Keratinocyte (primary cell): Measurements from ENCODE around the gene PITPNC1. TPM values are rescaled to one million over a fixed set of nuclear protein-coding genes. Genes with fewer than 3 reads are reported as not detected.
"Not testable (repeated sequence)": the region's sequence is repeated elsewhere in the genome, so short reads cannot be mapped to it uniquely, and the experiment has no call there.

Experiments used
- DNase-seq: peaks from one replicate; pipeline ENCODE4 v3.0.0-alpha.2; 2011; ENCODE audit warnings: low read depth, missing footprints, low spot score
- FAIRE-seq: peaks from 2 replicates; lab custom pipeline; 2011; peaks lifted over from hg19 to GRCh38; lab: Jason Lieb, UNC
- H2AFZ ChIP-seq: 2 replicates; pipeline ENCODE4 v1.6.0; 2012; ENCODE audit warnings: low read length, control low read depth, inconsistent platforms; ENCODE audit not compliant: control insufficient read depth
- H3K27ac ChIP-seq: 2 replicates; pipeline ENCODE4 v1.5.1; 2011; ENCODE audit warnings: low read length; ENCODE audit not compliant: control insufficient read depth, insufficient read depth
- H3K27me3 ChIP-seq: 3 replicates; pipeline ENCODE4 v1.6.0; 2011; ENCODE audit warnings: low read length; ENCODE audit not compliant: control insufficient read depth, insufficient read depth; ENCODE audit errors: extremely low read depth
- H3K36me3 ChIP-seq, 2 experiments: 2 replicates in 1 of 2; 3 replicates in 1 of 2; pipeline ENCODE4 v1.5.1; 2011; ENCODE audit warnings: low read length in 2 of 2, mild to moderate bottlenecking in 1 of 2; ENCODE audit not compliant: control insufficient read depth in 2 of 2, insufficient read depth in 2 of 2; ENCODE audit errors: extremely low read depth in 1 of 2
- H3K4me1 ChIP-seq: 3 replicates; pipeline ENCODE4 v1.5.1; 2011; ENCODE audit warnings: low read length; ENCODE audit not compliant: control insufficient read depth, insufficient read depth; ENCODE audit errors: extremely low read depth
- H3K4me2 ChIP-seq: 3 replicates; pipeline ENCODE4 v1.6.0; 2011; ENCODE audit warnings: low read depth, low read length; ENCODE audit not compliant: control insufficient read depth, insufficient read depth; ENCODE audit errors: extremely low read depth
- H3K4me3 ChIP-seq, 3 experiments: fragments of 200-600 bp in 1 of 3; sonication (generic) in 1 of 3; 2 replicates in 2 of 3; 3 replicates in 1 of 3; pipeline ENCODE4 v1.5.1; 2011 to 2016; ENCODE audit warnings: low read length in 3 of 3, mild to moderate bottlenecking in 3 of 3, control low read depth in 2 of 3, inconsistent platforms in 1 of 3, low read depth in 1 of 3, mixed read lengths in 1 of 3, mixed run types in 1 of 3, moderate library complexity in 1 of 3; ENCODE audit not compliant: control insufficient read depth in 2 of 3, insufficient read depth in 2 of 3; ENCODE audit errors: extremely low read depth in 1 of 3
- H3K79me2 ChIP-seq: 2 replicates; pipeline ENCODE4 v1.6.0; 2012; ENCODE audit warnings: low read length; ENCODE audit not compliant: control insufficient read depth, insufficient read depth
- H3K9ac ChIP-seq: 3 replicates; pipeline ENCODE4 v1.6.0; 2011; ENCODE audit warnings: low read length; ENCODE audit not compliant: control insufficient read depth, insufficient read depth; ENCODE audit errors: extremely low read depth
- H3K9me1 ChIP-seq: 3 replicates; pipeline ENCODE4 v1.6.0; 2011; ENCODE audit warnings: low read length; ENCODE audit not compliant: control insufficient read depth, insufficient read depth; ENCODE audit errors: extremely low read depth
- H3K9me3 ChIP-seq: 2 replicates; pipeline ENCODE4 v1.5.1; 2012; ENCODE audit warnings: low read depth, low read length; ENCODE audit not compliant: control insufficient read depth
- H4K20me1 ChIP-seq: 3 replicates; pipeline ENCODE4 v1.6.0; 2011; ENCODE audit warnings: low read length; ENCODE audit not compliant: control insufficient read depth, insufficient read depth; ENCODE audit errors: extremely low read depth
- EZH2 ChIP-seq: IDR thresholded peaks from one replicate; pipeline ENCODE4 v1.6.1; 2012; ENCODE audit warnings: inconsistent platforms, mild to moderate bottlenecking, low read length, moderate library complexity
- dilution Hi-C: fragments of 300-500 bp; cut with MboI; formaldehyde crosslinking; loops from one replicate; pipeline ENCODE4 v1.7.0; 2020; ENCODE audit warnings: low sequenced_read_pairs; ENCODE audit not compliant: extremely low pct_ligation_motif_present
- polyA plus RNA-seq, 5 experiments: library from polyadenylated mRNA; depleted of rRNA in 3 of 5; stranded (reverse) in 3 of 5; stranded (forward) in 1 of 5; unstranded in 1 of 5; fragments of >200 nt; gene quantifications; 1 replicate in 1 of 5; 2 replicates in 3 of 5; 3 replicates in 1 of 5; pipeline versions ENCODE4 v1.2.1 to v1.2.3, GENCODE V29; 2011 to 2012; ENCODE audit warnings: missing spikeins in 2 of 5, low read depth in 1 of 5, low replicate concordance in 1 of 5
- TF ChIP-seq, protein P1 (sequence below), 3 experiments: IDR thresholded peaks in 1 of 3; conservative IDR thresholded peaks in 1 of 3; optimal IDR thresholded peaks in 1 of 3; 2 replicates in 2 of 3; 3 replicates in 1 of 3; pipeline versions ENCODE3 to v1.5.1; 2011; ENCODE audit warnings: low read length in 3 of 3, mild to moderate bottlenecking in 3 of 3, moderate library complexity in 2 of 3, control low read depth in 1 of 3, inconsistent platforms in 1 of 3; ENCODE audit not compliant: insufficient read depth in 2 of 3; ENCODE audit errors: extremely low read depth in 1 of 3

PITPNC1 gene
- polyA plus RNA-seq, 1 donor (not counting 4 experiments of a cell fraction or from before 2014, with no cell fraction given) = 24.8 TPM

DNA sequence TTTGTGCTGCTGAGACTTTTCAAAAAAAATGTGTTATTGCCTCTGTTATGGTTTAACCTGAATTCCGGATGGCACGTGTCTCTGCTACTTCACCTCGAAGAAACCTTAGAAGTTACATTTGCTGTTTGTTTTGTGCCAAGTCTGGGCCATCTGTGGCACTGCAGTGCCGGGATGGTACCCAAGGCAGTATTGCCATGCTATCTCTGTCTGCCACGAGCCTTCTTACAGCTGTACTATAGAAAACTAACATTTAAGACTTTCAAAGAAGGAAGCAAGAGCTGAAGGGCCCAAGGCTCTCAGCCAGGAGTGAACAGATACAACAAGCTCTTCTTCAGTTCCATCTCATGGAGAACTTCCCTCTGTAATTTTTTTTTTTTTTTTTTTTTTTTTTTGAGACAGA is 267.0 kb downstream of the PITPNC1 start:
- Histone ChIP-seq H3K9ac (no peak overlapping the region), H3K79me2 (no peaks in the 10 kb centered on the region), H3K9me3 (no peaks in the 10 kb centered on the region), H3K4me1 (peaks cover 2% of the 10 kb centered on the region), H4K20me1 (no peaks in the 10 kb centered on the region), H3K4me3 (no peak overlapping the region), H3K27me3 (no peaks in the 10 kb centered on the region), H3K36me3 (peaks cover 0 to 4% of the 10 kb centered on the region in 2 experiments), H3K9me1 (no peaks in the 10 kb centered on the region), H3K27ac (no peak overlapping the region), H2AFZ (no peak overlapping the region), H3K4me2 (no peak overlapping the region)
- DNase-seq = no peak
- no peak for FAIRE-seq
- dilution Hi-C loops = no loop called here
- TF ChIP-seq, protein P1, sequence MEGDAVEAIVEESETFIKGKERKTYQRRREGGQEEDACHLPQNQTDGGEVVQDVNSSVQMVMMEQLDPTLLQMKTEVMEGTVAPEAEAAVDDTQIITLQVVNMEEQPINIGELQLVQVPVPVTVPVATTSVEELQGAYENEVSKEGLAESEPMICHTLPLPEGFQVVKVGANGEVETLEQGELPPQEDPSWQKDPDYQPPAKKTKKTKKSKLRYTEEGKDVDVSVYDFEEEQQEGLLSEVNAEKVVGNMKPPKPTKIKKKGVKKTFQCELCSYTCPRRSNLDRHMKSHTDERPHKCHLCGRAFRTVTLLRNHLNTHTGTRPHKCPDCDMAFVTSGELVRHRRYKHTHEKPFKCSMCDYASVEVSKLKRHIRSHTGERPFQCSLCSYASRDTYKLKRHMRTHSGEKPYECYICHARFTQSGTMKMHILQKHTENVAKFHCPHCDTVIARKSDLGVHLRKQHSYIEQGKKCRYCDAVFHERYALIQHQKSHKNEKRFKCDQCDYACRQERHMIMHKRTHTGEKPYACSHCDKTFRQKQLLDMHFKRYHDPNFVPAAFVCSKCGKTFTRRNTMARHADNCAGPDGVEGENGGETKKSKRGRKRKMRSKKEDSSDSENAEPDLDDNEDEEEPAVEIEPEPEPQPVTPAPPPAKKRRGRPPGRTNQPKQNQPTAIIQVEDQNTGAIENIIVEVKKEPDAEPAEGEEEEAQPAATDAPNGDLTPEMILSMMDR (optimal IDR thresholded peaks at IDR 0.05 in 1 of 3, IDR thresholded peaks at IDR 0.05 in 1 of 3, conservative IDR thresholded peaks at IDR 0.05 in 1 of 3; ENCODE audit: extremely low read depth in 1 of 3, insufficient read depth in 2 of 3, low read length in 3 of 3) = no peak
- TF ChIP-seq EZH2 = no peak

GRCh38 chr17:67645195-67645594 is 268.1 kb downstream of the PITPNC1 start:
- H3K79me2 ChIP-seq, FAIRE-seq, H3K4me3 ChIP-seq, H3K36me3 ChIP-seq, dilution Hi-C loops, DNase-seq, H3K4me1 ChIP-seq, H3K9me1 ChIP-seq, H3K4me2 ChIP-seq, H4K20me1 ChIP-seq, H2AFZ ChIP-seq, H3K27me3 ChIP-seq, H3K27ac ChIP-seq, H3K9ac ChIP-seq, H3K9me3 ChIP-seq: not testable (repeated sequence)

DNA sequence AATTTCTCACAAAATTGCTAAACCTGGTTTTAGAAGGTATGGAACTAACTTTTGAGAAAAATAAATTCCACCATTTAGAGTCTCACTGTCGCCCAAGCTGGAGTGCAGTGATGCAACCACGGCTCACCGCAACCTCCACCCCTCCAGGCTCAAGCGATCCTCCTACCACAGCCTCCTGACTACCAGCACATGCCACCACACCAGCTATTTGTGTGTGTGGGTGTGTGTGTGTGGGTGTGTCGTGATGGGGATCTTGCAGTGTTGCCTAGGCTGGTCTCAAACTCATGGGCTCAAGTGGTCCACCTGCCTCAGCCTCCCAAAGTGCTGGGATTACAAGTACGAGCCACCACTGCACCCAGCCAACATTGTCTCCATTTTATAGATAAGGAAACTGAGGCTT is 269.4 kb downstream of the PITPNC1 start:
- Histone ChIP-seq H2AFZ (no peak overlapping the region), H3K36me3 (peaks cover 0 to 4% of the 10 kb centered on the region in 2 experiments), H3K27ac (no peak overlapping the region), H3K4me2 (no peak overlapping the region), H3K4me1 (peaks cover 5% of the 10 kb centered on the region), H3K9ac (no peak overlapping the region), H3K9me1 (no peaks in the 10 kb centered on the region), H3K27me3 (no peaks in the 10 kb centered on the region), H4K20me1 (no peaks in the 10 kb centered on the region), H3K9me3 (no peaks in the 10 kb centered on the region), H3K79me2 (no peaks in the 10 kb centered on the region), H3K4me3 (no peak overlapping the region)
- dilution Hi-C loops = no loop called here
- DNase-seq = no peak
- FAIRE-seq = no peak
- TF ChIP-seq, protein P1 (optimal IDR thresholded peaks at IDR 0.05 in 1 of 3, IDR thresholded peaks at IDR 0.05 in 1 of 3, conservative IDR thresholded peaks at IDR 0.05 in 1 of 3; ENCODE audit: extremely low read depth in 1 of 3, insufficient read depth in 2 of 3, low read length in 3 of 3) = no peak
- no peak for TF ChIP-seq EZH2
